GM19025 (cell line): ENCODE measurements around the gene RABGGTB.
"Not testable (repeated sequence)": the region's sequence is repeated elsewhere in the genome, so short reads cannot be mapped to it uniquely, and the experiment has no call there.

Source experiments
- ATAC-seq: cut with Tn5 transposase; IDR thresholded peaks from one replicate; pipeline ENCODE4 v1.9.1; 2021; ENCODE audit warnings: mild to moderate bottlenecking, low read depth, moderate library complexity; ENCODE audit not compliant: unreplicated experiment

RABGGTB gene

GRCh38 chr1:75785983-75786853, at the start of gene RABGGTB:
TSS of gene RABGGTB (plus strand) at chr1:75786256. CDS start at chr1:75786272, 16 bp downstream.
- ATAC-seq, result peak; percentile 63

- no peak for ATAC-seq
Measured at GRCh38 chr1:75742047-75742625, 43.9 kb upstream of the RABGGTB start.

GRCh38 chr1:75745276-75745675, 40.8 kb upstream of the RABGGTB start:
- ATAC-seq, result peak; percentile 60

- not testable (repeated sequence) for ATAC-seq
Measured at GRCh38 chr1:75757210-75757609, 28.8 kb upstream of the RABGGTB start.

GRCh38 chr1:75758543-75758942, 27.5 kb upstream of the RABGGTB start:
- not testable (repeated sequence) for ATAC-seq

GRCh38 chr1:75764057-75764655, 21.9 kb upstream of the RABGGTB start:
- no peak for ATAC-seq

- ATAC-seq, result no peak
Measured at GRCh38 chr1:75765697-75766355, 20.2 kb upstream of the RABGGTB start.

- no peak for ATAC-seq
Measured at GRCh38 chr1:75768016-75768415, 18.0 kb upstream of the RABGGTB start.

GRCh38 chr1:75770761-75771160, 15.3 kb upstream of the RABGGTB start:
- ATAC-seq, result no peak

- no peak for ATAC-seq
Measured at GRCh38 chr1:75771978-75772377, 14.1 kb upstream of the RABGGTB start.

- ATAC-seq, result not testable (repeated sequence)
Measured at GRCh38 chr1:75777812-75778211, 8.2 kb upstream of the RABGGTB start.

- ATAC-seq, result not testable (repeated sequence)
Measured at GRCh38 chr1:75778694-75779093, 7.4 kb upstream of the RABGGTB start.

- ATAC-seq, result not testable (repeated sequence)
Measured at GRCh38 chr1:75780183-75780582, 5.9 kb upstream of the RABGGTB start.

- ATAC-seq, result not testable (repeated sequence)
Measured at GRCh38 chr1:75783920-75784319, 2.1 kb upstream of the RABGGTB start.

GRCh38 chr1:75785320-75785982, 605 bp upstream of the RABGGTB start:
- peak; percentile 16 for ATAC-seq

GRCh38 chr1:75786901-75787493, 941 bp downstream of the RABGGTB start:
- no peak for ATAC-seq

GRCh38 chr1:75787524-75787923, 1.5 kb downstream of the RABGGTB start:
- ATAC-seq, result no peak

GRCh38 chr1:75789988-75790387, 3.9 kb downstream of the RABGGTB start:
- ATAC-seq, result no peak

GRCh38 chr1:75791022-75791421, 5.0 kb downstream of the RABGGTB start:
- no peak for ATAC-seq

- ATAC-seq, result no peak
Measured at GRCh38 chr1:75792091-75792490, 6.0 kb downstream of the RABGGTB start.
